CD4-positive, alpha-beta T cell treated with Interleukin-17A for 4 hours (primary cell): Measurements from ENCODE around the gene B3GNT3.

Experiments
- DNase-seq: peaks from one replicate; pipeline ENCODE4 v3.0.0-alpha.2; 2020; ENCODE audit warnings: mixed read lengths

Gene B3GNT3

DNA sequence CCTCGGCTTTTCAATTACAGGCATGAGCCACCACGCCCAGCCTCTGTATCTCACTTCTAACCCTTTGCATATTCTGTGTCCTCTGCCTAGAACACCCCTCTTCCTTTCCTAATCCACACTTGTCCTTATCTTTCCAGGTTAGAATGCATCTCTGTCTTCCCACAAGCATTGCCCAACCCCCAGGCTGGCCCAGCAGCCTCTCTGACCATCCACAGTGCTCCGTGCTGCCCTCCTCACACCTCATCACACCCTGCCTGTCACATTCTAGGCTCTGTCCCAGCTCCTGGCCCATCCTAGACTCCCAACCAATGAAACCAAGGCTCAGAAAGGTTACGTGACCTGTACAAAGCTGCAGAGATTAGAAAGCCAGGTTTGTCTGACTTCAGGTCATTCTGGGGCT, 41.6 kb downstream of the B3GNT3 start:
- DNase-seq, result no peak

DNA sequence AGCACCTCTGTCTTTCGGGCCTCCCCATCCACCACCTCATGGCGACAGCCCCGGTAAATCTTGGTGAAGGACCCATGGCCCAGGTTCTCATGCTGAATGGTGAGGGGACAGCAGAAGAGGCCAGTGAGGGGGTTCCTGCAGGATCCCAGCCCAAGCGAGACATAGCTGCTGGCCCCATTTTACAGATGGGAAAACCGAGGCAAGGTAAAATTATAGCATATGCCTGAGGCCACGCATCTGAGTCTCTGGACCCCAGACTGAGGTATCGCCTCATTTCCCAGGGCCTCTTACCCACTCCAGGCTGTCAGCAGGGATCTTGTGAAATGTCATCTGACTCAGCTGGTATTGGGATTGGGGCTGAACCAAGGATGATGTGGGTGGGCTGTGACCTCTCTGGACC, 43.0 kb downstream of the B3GNT3 start:
- no peak for DNase-seq

DNA sequence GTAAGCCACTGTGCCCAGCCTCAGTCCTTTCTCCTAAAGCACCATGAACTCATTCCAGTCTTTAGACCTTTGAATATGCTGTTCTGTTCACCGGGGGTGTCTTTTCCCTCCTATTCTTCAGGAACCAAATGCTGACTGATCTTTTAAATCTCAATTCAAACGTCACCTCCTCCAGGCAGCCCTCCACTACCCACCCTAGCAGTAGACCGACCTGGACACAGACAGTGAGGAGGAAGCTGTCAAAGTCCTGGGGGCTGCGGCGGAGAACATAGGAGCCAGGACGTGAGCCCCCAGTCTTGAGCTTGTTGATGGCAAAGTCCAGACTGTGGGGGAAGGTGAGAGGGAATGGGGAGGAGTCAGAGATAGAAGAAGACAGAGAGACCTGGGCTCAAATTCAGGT, 45.1 kb downstream of the B3GNT3 start:
- no peak for DNase-seq

DNA sequence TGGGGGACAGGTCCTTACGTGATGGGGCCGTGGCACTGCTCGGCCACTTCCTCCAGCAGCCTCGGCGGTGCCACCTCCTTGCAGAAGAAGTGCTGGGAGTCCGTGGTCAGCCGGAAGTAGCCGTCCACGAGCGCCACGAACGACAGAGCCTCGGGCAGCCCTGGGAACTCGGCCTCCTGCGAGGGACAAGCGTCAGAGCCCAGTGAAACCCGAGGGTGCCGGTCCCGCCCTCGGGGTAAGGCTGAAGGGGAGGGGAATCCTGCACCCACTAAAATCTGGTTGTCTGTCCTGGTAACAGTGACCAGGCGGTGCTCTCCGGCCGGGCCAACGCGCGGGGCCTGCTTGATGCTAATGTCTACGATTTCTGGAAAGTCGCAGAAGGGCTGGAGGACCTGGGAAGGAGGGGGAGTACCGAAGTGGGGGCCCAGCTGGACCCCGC, 46.5 kb downstream of the B3GNT3 start:
- no peak for DNase-seq

DNA sequence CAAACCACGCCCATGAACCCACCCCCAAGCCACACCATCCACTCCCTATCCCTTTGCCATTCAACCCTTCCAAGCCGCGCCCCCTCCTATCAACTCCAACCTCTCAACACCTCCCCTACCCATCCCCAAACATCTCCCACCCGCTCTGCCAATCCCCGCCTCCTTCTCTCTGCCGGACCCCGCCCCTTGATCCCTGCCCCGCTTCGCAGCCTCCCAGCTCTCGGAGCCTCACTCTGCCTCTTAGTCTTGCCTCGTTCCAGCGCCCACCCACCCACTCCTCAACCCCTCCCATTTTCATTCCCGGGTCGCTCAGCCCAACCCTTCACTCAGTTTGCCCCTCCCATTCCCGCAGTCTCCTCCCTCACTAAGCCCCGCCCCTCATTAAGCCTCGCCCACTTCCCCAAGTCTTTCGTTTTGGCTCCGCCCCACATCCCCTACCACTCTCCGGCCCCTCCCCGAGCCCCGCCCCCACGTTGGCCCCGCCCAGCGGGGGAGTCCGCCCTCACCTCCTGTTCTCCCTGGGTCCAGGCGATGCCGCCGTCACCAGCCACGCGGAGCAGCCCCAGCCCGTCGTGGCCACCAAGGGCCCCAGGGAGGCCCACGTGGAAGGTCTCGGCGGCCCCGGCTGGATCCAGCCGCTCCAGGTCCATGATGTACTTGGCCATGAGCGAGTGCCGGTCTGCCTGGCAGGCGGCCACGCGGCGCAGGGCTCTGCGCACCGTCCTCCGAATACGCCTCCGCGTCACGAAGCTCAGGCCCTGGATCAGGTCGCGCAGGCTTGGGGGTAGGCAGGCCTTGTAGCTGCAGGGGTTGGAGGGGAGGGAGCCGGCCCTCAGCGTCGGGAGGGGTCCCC, 47.1 kb downstream of the B3GNT3 start:
- peak; percentile 40 for DNase-seq

DNA sequence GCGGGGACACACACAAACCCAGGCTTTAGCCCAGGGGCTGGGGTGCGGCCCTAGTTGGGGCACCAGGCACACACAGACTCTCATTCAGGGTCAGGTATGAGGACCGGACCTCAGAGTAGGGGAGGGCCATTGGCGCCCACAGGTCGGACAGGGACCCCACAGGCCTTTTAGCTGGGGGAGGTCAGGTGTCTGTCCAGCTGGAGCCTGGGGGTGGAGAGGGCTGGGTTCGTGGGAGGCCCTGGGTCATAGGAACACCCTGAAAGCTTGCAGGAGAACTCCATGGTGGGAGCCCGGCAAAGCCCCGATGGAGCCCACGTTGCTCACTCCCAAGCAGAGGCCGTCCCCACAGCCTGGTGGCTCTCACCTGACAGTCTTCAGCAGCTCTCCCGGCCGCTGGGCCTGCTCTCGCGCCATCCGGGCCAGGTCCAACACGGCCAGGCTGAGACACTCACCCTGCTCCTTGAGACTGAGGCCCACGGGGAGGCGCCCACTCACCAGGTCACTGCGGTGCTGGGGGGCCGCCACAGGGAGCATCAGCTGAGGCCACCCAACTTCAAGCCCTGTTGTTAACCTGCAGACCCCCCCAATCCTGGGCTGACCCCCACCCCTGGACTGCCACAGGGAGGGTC, 47.8 kb downstream of the B3GNT3 start:
- DNase-seq, result no peak

DNA sequence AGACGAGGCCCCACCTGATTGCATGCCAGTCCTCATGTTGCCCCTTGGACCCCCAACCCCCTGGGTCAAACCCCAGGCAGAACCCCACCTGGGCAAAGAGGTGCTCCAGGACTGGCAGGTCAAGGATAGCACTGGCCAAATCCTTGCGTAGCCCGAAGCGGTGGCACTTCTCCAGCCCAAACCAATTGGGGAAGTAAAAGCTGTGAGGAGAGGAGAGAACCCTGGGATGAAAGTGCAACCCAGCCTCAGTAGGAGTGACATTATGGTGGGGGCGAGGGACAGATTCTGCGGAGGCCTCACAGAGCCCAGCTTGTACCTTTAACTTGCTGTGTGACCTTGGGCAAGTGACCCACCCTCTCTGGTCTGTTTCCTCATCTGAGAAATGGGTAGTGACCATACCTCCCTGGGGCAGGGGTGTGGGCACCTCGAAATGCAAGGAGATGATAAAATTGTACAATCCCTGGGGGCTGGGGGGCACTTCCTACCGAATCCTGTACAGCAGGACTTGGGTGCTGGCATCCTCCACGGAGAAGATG, 48.4 kb downstream of the B3GNT3 start:
- DNase-seq, result no peak

DNA sequence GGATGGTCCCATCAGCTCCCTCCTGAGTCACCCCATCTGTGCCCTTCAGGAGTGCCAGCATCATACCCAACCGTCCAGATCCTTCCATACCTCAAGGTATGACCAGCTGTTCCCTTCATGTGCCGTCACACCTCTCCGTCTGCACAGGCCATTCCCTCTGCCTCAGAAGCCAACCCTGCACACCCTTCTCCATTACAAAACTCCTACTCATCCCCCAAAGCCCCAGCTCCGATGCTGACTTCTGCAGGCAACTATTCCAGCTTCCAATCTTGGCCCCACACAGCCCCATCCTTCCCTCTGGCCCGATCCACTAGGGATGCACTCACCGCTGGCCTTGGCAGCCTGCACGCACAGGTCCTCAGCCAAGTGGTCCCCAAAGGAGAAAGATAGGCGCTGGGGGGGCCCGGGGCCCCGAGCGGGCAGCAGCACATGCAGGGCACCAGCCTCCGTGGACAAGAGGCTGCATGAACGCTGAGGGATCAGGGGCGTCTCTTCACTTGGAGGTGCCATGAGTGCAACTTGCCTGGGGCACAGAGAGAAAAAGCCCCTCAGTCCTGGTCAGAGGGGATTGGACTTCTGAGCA, 49.1 kb downstream of the B3GNT3 start:
- no peak for DNase-seq

DNA sequence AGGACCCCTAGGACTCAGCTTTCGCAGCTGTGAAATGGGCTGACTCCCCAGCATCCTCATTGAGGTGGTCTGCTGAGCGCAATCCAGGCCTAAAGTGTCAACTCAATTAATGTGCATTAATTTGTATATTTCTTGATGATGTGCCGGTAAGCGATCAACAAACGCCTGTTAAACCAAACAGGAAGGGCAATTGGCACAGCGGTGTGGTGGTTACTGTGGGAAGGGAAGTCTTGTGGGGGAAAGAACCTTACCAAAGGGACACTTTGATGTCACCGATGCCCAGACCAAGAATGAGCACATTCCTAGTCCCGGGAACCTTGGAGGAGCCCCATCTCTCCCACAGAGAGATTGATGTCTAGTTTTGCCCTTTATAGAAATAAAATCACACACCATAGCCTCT, 51.2 kb downstream of the B3GNT3 start:
- peak; percentile 56 for DNase-seq

DNA sequence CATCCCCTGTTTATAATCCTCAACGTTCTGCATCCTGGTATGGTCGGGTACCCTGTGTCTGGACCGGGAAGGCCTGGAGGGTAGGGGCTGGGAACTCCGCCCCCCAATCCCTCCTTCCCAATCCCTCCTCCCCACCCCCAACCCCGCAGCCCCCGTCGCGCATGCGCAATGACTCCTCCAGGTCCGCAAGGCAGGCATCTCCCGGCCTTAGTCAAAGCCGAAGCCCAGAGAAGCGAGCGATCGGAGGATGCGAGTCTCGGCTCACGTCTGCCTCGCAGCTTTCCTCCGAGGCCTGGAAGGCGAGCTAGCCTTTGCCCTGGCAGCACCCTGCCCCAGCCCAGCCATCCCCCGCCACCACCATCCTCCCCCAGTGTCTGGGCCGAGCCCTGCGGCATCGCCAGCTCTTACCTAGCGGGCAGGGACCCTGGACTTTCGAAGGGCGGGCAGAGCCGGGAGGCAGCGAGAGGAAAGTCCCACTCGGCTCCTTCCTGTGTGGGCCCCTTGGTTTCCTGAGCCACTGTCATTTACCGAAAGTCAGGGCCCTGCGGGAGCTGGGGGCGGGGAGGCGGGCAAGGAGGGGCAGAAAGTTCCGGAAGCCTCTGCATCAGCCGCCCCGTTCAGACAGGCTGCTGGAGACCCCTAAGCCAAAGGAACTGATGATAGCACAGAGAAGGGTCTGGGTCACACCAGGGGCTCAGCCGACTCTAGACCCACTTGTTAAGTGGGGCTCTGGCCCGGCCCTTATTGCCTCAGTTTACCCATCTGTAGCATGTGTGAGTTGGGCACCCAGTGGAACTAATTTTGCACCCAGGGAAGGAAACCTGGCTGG, 52.8 kb downstream of the B3GNT3 start, which contains the start of gene JAK3:
Gene JAK3, minus strand, starts transcription at position 445 of the 829 bp plus-strand sequence. CDS start 3,565 bp downstream, outside the sequence.
- DNase-seq, result peak; percentile 86

DNA sequence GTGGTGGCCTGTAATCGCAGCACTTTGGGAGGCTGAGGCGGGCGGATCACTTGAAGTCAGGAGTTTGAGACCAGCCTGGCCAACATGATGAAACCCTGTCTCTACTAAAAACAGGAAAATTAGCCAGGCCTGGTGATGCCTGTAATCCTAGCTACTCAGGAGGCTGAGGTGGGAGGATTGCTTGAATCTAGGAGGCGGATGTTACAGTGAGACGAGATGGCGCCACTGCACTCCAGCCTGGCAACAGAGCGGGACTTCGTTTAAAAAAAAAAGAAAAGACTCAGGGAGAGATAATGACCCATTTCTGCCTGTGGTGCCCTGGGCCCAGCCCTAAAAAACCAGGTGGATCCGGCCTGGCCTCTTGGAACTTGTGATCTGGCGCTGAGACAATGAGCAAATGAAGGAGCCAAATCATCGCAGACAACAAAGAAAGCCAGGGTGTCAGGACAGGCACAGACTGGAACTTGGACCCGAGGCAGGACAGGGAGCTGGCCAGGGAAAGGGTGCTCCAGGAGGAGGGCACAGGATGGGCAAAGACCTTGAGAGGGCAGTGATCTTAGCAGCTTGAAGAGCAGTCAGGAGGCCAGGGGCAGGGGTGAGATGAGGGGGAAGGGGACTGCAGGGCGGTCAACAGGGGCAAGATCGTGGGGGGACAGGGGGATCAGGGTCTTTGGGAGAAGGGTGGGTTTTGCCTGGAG, 53.8 kb downstream of the B3GNT3 start:
- no peak for DNase-seq

DNA sequence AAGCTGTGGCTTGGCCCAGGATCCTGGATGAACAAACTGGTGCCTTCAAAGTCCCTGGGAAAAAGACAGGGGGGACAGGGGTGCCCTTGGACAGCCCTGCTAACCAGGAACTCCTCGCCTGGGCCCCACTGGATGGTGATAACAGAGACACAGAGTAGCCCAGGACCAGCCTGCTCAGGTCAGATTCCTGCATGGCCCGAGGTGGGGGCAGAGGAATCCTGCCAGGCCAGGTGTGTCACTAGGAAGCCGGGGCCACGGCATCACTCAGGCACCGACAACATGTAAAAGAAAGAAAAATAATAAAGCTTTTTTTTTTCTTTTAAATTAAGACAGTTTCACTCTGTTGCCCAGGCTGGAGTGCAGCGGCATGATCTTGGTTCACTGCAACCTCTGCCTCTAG, 59.1 kb downstream of the B3GNT3 start:
- DNase-seq, result no peak

DNA sequence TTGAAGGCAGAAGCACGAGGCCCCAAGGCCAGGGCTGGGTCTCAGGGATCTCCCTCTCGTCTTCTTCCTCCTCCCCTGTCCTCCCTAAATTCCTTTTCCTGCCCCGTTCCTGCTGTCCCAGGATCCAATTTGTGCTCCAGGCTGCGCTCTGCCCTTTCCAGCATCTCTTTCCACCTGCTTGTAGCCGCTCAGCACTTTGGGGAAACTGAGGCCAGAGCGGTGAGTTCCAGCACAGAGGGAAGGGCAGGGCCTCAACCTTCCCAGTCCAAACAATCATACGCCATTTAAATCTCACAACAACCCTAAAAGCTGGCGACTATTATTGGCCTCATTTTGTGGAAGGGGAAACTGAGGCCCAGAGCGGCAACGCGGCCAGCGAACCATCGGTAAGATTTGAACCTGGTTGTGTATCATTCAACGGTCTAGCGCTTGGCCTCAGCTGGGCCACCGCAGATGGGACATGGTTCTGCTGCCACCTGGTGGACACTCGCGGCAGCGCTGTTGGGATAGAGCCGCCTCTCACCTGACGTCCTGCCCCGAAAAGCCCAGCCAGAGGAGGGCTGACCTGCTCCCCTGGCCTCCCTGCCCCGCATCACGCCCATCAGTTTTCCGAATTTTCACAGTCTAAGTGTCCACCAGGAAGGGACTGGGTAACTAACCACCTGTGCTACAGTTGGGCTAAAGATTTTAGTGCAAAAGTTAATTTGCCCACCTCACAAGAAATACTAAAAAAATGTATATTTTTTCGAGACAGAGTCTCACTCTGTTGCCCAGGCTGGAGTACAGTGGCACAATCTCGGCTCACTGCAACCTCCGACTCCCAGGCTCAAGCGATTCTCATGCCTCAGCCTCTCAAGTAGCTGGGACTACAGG, 60.6 kb downstream of the B3GNT3 start:
- peak; percentile 93 for DNase-seq

DNA sequence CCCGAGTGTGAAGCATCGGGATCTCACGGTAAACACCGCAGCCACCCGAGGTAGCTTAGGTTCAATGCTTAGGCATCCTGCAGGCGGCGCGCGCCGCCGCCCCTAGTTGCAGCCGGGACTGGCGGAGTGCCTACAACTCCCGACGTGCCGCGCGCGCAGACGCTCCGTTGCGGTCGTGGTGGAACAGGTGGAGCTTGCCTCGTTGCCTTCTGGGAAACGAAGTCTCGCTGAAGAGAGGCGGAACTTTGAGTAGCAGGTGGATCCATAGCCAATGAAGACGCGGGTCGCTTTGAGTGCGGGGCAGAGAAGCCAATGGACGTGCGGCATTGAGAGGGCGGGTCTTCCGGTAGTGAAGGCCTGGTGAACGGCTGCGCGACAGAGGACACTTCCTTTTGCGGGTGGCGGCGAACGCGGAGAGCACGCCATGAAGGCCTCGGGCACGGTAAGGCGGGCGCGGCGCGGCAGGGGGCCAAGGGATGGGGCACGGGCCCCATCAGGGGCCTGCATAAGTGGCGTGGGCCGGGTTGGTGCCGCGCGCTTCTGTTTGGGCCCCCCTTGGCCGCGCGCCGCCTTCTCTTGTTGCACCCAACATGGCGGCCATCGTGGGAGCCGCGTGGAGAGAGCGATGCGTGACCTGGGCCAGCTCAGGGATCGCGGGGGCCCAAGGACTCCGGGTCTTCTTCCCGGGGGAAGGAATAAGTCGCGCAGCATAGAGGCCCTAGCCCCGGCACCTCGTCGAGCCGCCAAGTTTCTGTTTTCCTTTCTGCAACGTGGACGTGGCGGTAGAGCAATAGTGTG, 64.8 kb downstream of the B3GNT3 start, which contains the start of gene RPL18A:
Gene RPL18A, plus strand, starts transcription at position 378 of the 798 bp plus-strand sequence. Its CDS starts 47 bp downstream, at position 425.
- DNase-seq, result peak; percentile 98

DNA sequence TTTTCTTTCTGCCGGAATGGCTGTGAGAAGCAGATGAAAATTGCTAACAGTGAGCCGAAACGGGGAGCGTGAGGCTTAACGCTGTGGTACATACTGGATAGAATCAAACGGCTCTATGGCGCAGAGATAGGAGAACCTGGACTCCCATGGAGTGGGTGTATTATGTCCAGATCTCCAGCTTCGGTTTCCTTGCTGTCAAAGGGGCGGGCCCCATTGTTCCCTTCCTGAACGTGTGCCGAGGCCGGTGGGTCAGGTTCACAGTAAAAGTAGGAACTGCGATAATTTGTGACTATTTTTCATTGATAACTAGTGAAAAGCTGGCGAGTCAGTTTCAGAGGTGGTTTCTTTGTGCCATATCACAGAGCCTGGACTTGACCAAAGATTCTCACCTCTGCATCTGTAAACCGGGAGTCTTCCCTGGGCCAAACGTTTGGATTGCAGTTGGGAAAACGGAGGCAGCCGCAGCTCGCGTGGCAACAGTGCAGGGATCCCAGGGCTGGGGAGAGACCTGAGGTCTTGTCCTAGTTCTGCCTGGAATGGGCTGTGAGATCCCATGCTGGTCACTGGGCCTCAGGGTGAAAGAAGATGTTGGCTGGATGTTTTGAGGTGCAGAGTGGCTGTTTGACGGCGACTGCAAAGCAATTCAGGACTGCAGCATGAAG, 65.5 kb downstream of the B3GNT3 start:
- DNase-seq, result no peak

DNA sequence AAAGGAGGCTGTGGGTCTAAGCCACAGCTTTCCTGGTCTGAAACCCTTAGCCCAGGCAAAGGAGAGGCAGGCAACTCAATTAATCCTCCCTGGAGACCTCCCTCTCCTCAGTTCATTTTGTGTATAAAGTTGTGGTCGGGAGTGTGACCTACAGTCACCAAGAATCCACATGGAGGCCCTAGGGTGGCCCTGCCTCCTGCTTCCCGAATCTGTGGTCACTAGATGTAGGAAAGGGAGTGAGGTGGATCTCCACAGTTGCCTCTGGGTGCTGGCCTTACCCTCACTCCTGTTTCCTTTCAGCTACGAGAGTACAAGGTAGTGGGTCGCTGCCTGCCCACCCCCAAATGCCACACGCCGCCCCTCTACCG, 66.0 kb downstream of the B3GNT3 start:
- DNase-seq, result no peak

DNA sequence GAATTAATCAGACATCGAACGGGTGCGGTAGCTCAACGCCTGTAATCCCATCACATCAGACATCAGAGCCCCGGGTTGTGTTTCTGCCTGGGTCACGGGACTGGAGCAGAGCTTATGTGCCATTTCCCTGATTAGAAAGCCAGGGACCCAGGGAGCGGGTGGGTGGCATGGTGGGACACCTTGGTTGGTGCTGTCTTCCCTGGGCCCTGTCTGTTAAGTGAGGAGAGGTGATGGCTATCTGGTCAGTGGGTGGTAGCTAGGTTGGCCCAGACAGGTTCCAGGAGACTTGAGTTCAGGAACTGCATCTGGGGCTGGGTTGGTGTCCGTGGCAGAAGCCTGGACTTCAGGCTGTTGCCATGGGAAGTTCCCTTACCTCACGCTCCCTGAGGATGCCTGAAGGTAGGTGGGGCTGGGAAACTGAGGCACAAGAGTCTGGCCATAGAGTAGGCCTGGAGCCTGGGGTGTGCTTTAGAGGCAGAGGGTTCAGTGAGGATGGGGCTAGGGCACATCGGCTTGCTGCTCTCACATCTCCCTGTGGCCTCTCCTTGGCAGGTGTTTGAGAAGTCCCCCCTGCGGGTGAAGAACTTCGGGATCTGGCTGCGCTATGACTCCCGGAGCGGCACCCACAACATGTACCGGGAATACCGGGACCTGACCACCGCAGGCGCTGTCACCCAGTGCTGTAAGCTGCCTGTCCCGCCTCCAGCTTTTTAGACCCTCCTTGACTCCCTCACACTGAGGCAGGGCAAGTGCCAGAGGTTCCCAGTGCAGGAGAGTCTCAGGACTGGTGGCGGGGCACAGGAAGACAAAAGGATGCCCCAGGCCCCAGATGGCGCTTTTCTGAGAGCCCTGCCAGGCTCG, 66.8 kb downstream of the B3GNT3 start:
- DNase-seq, result no peak

DNA sequence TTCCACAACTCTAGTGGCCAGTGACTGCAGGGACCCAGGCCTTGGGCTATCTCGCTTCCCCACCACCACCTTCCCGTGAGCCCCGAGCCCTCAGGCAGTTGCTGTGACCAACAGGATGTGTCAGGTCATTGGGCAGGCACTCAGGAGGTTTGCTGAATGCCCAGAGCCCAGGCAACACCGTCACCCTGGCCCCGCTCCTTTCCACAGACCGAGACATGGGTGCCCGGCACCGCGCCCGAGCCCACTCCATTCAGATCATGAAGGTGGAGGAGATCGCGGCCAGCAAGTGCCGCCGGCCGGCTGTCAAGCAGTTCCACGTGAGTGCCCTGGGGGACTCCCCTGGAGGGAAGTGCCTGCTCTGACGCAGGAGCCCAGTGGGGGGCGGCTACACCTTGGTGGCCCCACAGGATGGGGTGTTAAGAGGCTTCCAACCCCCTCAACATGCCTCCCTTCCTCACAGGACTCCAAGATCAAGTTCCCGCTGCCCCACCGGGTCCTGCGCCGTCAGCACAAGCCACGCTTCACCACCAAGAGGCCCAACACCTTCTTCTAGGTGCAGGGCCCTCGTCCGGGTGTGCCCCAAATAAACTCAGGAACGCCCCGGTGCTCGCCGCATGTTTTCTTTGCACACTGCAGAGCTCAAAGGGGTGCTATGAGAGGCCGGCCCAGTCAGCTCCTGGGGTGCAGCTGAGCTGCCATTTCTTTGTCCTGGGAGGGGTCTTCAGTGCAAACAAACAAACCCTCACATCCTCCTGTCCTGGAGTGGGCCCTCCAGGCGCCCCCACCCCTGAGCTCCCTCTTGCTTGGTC, 68.0 kb downstream of the B3GNT3 start:
- DNase-seq, result no peak
